GM10266 (cell line): ENCODE results near the gene SLC38A2.
"Not testable (repeated sequence)": the region's sequence is repeated elsewhere in the genome, so short reads cannot be mapped to it uniquely, and the experiment has no call there.

Experiments used
- DNase-seq: peaks from one replicate; pipeline ENCODE4 v3.0.0; 2012; ENCODE audit errors: extremely low spot score
- CTCF ChIP-seq: IDR thresholded peaks from 2 replicates; pipeline ENCODE4 v1.5.1; 2012; ENCODE audit warnings: mild to moderate bottlenecking, low read depth; ENCODE audit not compliant: control insufficient read depth, insufficient read depth; ENCODE audit errors: missing control alignments

Gene SLC38A2

GRCh38 chr12:46351886-46352650 lies 20.5 kb downstream of the SLC38A2 start:
- TF ChIP-seq CTCF, result no peak
- DNase-seq, result no peak

GRCh38 chr12:46351138-46351537 lies 21.4 kb downstream of the SLC38A2 start:
- no peak for DNase-seq
- no peak for TF ChIP-seq CTCF

GRCh38 chr12:46349253-46349652 lies 23.3 kb downstream of the SLC38A2 start:
- TF ChIP-seq CTCF, result no peak
- DNase-seq, result no peak

- no peak for TF ChIP-seq CTCF
- DNase-seq, result no peak
These were observed 29.3 kb downstream of the SLC38A2 start for GRCh38 chr12:46343118-46343852.

GRCh38 chr12:46342562-46343033 lies 30.0 kb downstream of the SLC38A2 start:
- DNase-seq, result no peak
- peak; percentile 59 for TF ChIP-seq CTCF

GRCh38 chr12:46339051-46339450 lies 33.5 kb downstream of the SLC38A2 start:
- no peak for DNase-seq
- TF ChIP-seq CTCF, result no peak

- no peak for DNase-seq
- TF ChIP-seq CTCF, result no peak
These were observed 40.3 kb downstream of the SLC38A2 start for GRCh38 chr12:46332260-46332659.

- not testable (repeated sequence) for DNase-seq
These were observed 47.5 kb downstream of the SLC38A2 start for GRCh38 chr12:46325075-46325474.
